GM12878 (cell line): ENCODE results near the gene DARS1.

Source experiments
- BCL11A ChIP-seq: IDR thresholded peaks from 2 replicates; pipeline ENCODE4 v1.6.1; 2011; ENCODE audit warnings: low read depth, low read length
- CBX5 ChIP-seq: sonication (generic); IDR thresholded peaks from 2 replicates; pipeline ENCODE4 v1.6.1; 2016; ENCODE audit warnings: low read depth, moderate library complexity, mild to moderate bottlenecking, inconsistent platforms
- CEBPB ChIP-seq, 2 experiments: fragments of 150-350 bp in 1 of 2; IDR thresholded peaks; 2 replicates each; pipeline ENCODE4 v1.6.1; 2012 to 2014; ENCODE audit warnings: low read depth in 2 of 2, low read length in 2 of 2, borderline replicate concordance in 1 of 2, inconsistent platforms in 1 of 2
- CHD4 ChIP-seq: fragments of 200-600 bp; sonication (generic); IDR thresholded peaks from 2 replicates; pipeline ENCODE4 v1.6.1; 2016; ENCODE audit warnings: mild to moderate bottlenecking
- CTCF ChIP-seq, 3 experiments: IDR thresholded peaks in 2 of 3; conservative IDR thresholded peaks in 1 of 3; 2 replicates each; pipeline ENCODE4 v1.5.1; 2011; ENCODE audit warnings: low read depth in 3 of 3, low read length in 3 of 3, mild to moderate bottlenecking in 3 of 3, control low read depth in 2 of 3, moderate library complexity in 2 of 3, inconsistent platforms in 1 of 3, mixed read lengths in 1 of 3; ENCODE audit not compliant: control insufficient read depth in 2 of 3, insufficient read depth in 1 of 3; ENCODE audit errors: extremely low read depth in 1 of 3
- EP300 ChIP-seq, 2 experiments: fragments of 150-350 bp in 1 of 2; IDR thresholded peaks; 2 replicates each; pipeline ENCODE4 v1.6.1; 2011 to 2012; ENCODE audit warnings: low read depth in 2 of 2, low read length in 2 of 2, borderline replicate concordance in 1 of 2, improper control_type of control experiment in 1 of 2, inconsistent platforms in 1 of 2; ENCODE audit not compliant: control insufficient read depth in 1 of 2
- JUNB ChIP-seq: IDR thresholded peaks from 2 replicates; pipeline ENCODE4 v1.6.1; 2016; ENCODE audit warnings: antibody characterized with exemption, mild to moderate bottlenecking
- POLR2A ChIP-seq: IDR thresholded peaks from 2 replicates; pipeline ENCODE4 v1.6.1; 2011; ENCODE audit warnings: low read depth, mild to moderate bottlenecking, low read length
- REST ChIP-seq: IDR thresholded peaks from 2 replicates; pipeline ENCODE4 v1.6.1; 2012; ENCODE audit warnings: mild to moderate bottlenecking, low read depth, low read length
- SIN3A ChIP-seq: IDR thresholded peaks from 2 replicates; pipeline ENCODE4 v1.6.1; 2012; ENCODE audit warnings: low read depth, low read length, improper control_type of control experiment
- SMC3 ChIP-seq: IDR thresholded peaks from 2 replicates; pipeline ENCODE4 v1.6.1; 2011; ENCODE audit warnings: low read length, improper control_type of control experiment, borderline replicate concordance
- SPI1 ChIP-seq: IDR thresholded peaks from 2 replicates; pipeline ENCODE4 v1.6.1; 2011; ENCODE audit warnings: low read depth, mild to moderate bottlenecking, low read length, moderate library complexity, borderline replicate concordance; ENCODE audit not compliant: insufficient read depth
- TF ChIP-seq, protein P1 (sequence below): IDR thresholded peaks from 2 replicates; pipeline ENCODE4 v1.6.1; 2012; ENCODE audit warnings: low read depth, low read length, improper control_type of control experiment

DNA sequence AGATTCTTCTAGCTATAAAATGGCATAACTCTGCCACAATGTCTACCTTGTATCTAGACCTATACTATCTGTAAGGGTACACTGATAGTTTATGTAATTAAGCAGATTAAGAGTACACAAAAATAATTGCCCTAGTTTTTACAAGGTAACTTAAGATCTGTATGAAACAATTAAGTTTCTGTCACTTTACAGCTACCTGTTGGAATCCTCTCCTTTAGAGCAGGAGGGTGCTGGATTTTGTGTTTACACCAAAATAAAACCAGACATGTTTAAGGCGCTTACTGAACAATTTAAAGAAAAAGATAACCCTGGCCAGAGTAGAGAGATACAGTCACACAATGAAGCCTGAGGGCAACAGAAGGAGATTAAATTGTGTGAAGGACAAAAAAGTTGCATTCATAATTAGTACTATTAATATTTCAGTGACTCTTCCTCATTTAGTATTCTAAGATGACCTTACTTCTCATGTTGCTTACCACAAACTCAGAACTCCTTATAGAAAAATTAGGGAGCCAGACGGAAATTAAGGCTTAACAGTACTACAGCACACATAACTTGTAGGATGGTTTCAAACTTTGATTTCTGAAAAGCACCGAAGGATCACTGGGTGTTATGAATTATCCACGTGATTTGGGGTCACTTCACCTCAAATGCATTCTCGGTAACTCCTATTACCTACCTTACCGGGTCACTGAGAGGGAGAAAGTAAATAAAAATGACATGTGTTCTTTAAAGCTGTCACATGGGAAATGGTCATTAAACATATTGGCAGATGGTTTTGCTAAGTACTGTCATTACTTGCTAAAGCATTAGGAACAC is 1.0 kb downstream of the DARS1 start:
- no peak for TF ChIP-seq CEBPB (IDR thresholded peaks at IDR 0.05; ENCODE audit: borderline replicate concordance in 1 of 2, low read depth in 2 of 2, low read length in 2 of 2)
- no peak for TF ChIP-seq BCL11A
- no peak for TF ChIP-seq CTCF (IDR thresholded peaks at IDR 0.05 in 2 of 3, conservative IDR thresholded peaks at IDR 0.05 in 1 of 3; ENCODE audit: control insufficient read depth in 2 of 3, extremely low read depth in 1 of 3, insufficient read depth in 1 of 3, low read depth in 3 of 3, low read length in 3 of 3)
- no peak for TF ChIP-seq SIN3A
- no peak for TF ChIP-seq SPI1
- peak; percentile 56 to 64; a peak in 2 of 4 replicates for TF ChIP-seq EP300 (IDR thresholded peaks at IDR 0.05; ENCODE audit: borderline replicate concordance in 1 of 2, control insufficient read depth in 1 of 2, low read depth in 2 of 2, low read length in 2 of 2)
- TF ChIP-seq POLR2A = no peak
- TF ChIP-seq REST = no peak
- TF ChIP-seq, protein P1, sequence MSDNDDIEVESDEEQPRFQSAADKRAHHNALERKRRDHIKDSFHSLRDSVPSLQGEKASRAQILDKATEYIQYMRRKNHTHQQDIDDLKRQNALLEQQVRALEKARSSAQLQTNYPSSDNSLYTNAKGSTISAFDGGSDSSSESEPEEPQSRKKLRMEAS = no peak; the same call in 1 of the 2 replicates
- 0 out of 2 replicates have a peak, but pooled peaks have one; percentile 31 for TF ChIP-seq CBX5
- TF ChIP-seq JUNB = no peak
- TF ChIP-seq CHD4 = no peak
- TF ChIP-seq SMC3 = no peak; the same call in 1 of the 2 replicates
